ENCODE results near the gene AHSG.
"Not testable (repeated sequence)": the region's sequence is repeated elsewhere in the genome, so short reads cannot be mapped to it uniquely, and the experiment has no call there.

GRCh38 chr3:186634207-186634606 lies 21.3 kb downstream of the AHSG start:
- TF ChIP-seq, protein P1, sequence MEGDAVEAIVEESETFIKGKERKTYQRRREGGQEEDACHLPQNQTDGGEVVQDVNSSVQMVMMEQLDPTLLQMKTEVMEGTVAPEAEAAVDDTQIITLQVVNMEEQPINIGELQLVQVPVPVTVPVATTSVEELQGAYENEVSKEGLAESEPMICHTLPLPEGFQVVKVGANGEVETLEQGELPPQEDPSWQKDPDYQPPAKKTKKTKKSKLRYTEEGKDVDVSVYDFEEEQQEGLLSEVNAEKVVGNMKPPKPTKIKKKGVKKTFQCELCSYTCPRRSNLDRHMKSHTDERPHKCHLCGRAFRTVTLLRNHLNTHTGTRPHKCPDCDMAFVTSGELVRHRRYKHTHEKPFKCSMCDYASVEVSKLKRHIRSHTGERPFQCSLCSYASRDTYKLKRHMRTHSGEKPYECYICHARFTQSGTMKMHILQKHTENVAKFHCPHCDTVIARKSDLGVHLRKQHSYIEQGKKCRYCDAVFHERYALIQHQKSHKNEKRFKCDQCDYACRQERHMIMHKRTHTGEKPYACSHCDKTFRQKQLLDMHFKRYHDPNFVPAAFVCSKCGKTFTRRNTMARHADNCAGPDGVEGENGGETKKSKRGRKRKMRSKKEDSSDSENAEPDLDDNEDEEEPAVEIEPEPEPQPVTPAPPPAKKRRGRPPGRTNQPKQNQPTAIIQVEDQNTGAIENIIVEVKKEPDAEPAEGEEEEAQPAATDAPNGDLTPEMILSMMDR (IDR thresholded peaks at IDR 0.05 in 2 of 3, conservative IDR thresholded peaks at IDR 0.05 in 1 of 3; ENCODE audit: control insufficient read depth in 2 of 3, extremely low read depth in 1 of 3, insufficient read depth in 1 of 3, low read depth in 3 of 3, low read length in 3 of 3): not testable (repeated sequence)
- not testable (repeated sequence) for TF ChIP-seq RAD21 (IDR thresholded peaks at IDR 0.05; ENCODE audit: insufficient read depth, low read depth, low read length)
- TF ChIP-seq, protein P2, sequence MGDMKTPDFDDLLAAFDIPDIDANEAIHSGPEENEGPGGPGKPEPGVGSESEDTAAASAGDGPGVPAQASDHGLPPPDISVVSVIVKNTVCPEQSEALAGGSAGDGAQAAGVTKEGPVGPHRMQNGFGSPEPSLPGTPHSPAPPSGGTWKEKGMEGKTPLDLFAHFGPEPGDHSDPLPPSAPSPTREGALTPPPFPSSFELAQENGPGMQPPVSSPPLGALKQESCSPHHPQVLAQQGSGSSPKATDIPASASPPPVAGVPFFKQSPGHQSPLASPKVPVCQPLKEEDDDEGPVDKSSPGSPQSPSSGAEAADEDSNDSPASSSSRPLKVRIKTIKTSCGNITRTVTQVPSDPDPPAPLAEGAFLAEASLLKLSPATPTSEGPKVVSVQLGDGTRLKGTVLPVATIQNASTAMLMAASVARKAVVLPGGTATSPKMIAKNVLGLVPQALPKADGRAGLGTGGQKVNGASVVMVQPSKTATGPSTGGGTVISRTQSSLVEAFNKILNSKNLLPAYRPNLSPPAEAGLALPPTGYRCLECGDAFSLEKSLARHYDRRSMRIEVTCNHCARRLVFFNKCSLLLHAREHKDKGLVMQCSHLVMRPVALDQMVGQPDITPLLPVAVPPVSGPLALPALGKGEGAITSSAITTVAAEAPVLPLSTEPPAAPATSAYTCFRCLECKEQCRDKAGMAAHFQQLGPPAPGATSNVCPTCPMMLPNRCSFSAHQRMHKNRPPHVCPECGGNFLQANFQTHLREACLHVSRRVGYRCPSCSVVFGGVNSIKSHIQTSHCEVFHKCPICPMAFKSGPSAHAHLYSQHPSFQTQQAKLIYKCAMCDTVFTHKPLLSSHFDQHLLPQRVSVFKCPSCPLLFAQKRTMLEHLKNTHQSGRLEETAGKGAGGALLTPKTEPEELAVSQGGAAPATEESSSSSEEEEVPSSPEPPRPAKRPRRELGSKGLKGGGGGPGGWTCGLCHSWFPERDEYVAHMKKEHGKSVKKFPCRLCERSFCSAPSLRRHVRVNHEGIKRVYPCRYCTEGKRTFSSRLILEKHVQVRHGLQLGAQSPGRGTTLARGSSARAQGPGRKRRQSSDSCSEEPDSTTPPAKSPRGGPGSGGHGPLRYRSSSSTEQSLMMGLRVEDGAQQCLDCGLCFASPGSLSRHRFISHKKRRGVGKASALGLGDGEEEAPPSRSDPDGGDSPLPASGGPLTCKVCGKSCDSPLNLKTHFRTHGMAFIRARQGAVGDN (IDR thresholded peaks at IDR 0.05): not testable (repeated sequence)
